Smooth muscle cell (in vitro differentiated cells): ENCODE measurements around the gene ARHGAP24. TPM values are rescaled to one million over a fixed set of nuclear protein-coding genes. Genes with fewer than 3 reads are reported as not detected.

ENCODE experiments used
- DNase-seq: peaks from one replicate; lab custom pipeline; 2025; ENCODE audit not compliant: unreplicated experiment; lab: John Stamatoyannopoulos, UW
- H2AFZ ChIP-seq: fragments of 200-600 bp; sonication (generic); 2 replicates; pipeline ENCODE4 v1.6.0; 2016; ENCODE audit warnings: antibody characterized with exemption, low read depth, mild to moderate bottlenecking
- H3F3A ChIP-seq: fragments of 200-600 bp; sonication (generic); 2 replicates; pipeline ENCODE4 v1.6.0; 2017; ENCODE audit warnings: antibody characterized with exemption, low read depth
- H3K27ac ChIP-seq: fragments of 200-600 bp; sonication (generic); 2 replicates; pipeline ENCODE4 v1.5.1; 2016; ENCODE audit warnings: low read depth, mild to moderate bottlenecking
- H3K27me3 ChIP-seq: fragments of 200-600 bp; sonication (generic); 2 replicates; pipeline ENCODE4 v1.6.1; 2016; ENCODE audit warnings: low read depth, mild to moderate bottlenecking
- H3K36me3 ChIP-seq: fragments of 200-600 bp; sonication (generic); 2 replicates; pipeline ENCODE4 v1.5.1; 2016; ENCODE audit warnings: low read depth
- H3K4me1 ChIP-seq: fragments of 200-600 bp; sonication (generic); 2 replicates; pipeline ENCODE4 v1.5.1; 2016; ENCODE audit warnings: low read depth
- H3K4me2 ChIP-seq: fragments of 200-600 bp; sonication (generic); 2 replicates; pipeline ENCODE4 v1.6.0; 2016; ENCODE audit warnings: mild to moderate bottlenecking
- H3K4me3 ChIP-seq: fragments of 200-600 bp; sonication (generic); 2 replicates; pipeline ENCODE4 v1.5.1; 2016; ENCODE audit warnings: mild to moderate bottlenecking
- H3K79me2 ChIP-seq: fragments of 200-600 bp; sonication (generic); 2 replicates; pipeline ENCODE4 v1.6.0; 2016; ENCODE audit warnings: low read depth, mild to moderate bottlenecking
- H3K9ac ChIP-seq: fragments of 200-600 bp; sonication (generic); 2 replicates; pipeline ENCODE4 v1.6.0; 2016; ENCODE audit warnings: low read depth
- H3K9me3 ChIP-seq: fragments of 200-600 bp; sonication (generic); replicated peaks from 2 replicates; pipeline ENCODE4 v1.5.1; 2016; ENCODE audit warnings: low read depth
- H4K20me1 ChIP-seq: fragments of 200-600 bp; sonication (generic); 2 replicates; pipeline ENCODE4 v1.6.0; 2016; ENCODE audit warnings: low read depth
- WGBS: methylation state at CpG from one replicate; pipeline ENCODE4 v1.1.7; 2016; ENCODE audit warnings: low lambda C conversion rate; 5-methylcytosine and 5-hydroxymethylcytosine counted together
- polyA plus RNA-seq: library from polyadenylated mRNA; unstranded; fragments of >200 nt; fragmentation: Nextera tagmentation; extraction: Ambion mirVana; gene quantifications from 2 replicates; pipeline ENCODE4 v1.2.1, GENCODE V29; 2016
- total RNA-seq: library from RNA; depleted of rRNA; stranded (reverse); fragments of >200 nt; gene quantifications from 2 replicates; pipeline ENCODE4 v1.2.3, GENCODE V29; 2014
- TF ChIP-seq, protein P1 (sequence below): fragments of 200-600 bp; sonication (generic); IDR thresholded peaks from 2 replicates; pipeline ENCODE4 v1.5.1; 2017; ENCODE audit warnings: borderline replicate concordance, mild to moderate bottlenecking, antibody characterized with exemption; ENCODE audit not compliant: insufficient read depth, poor library complexity, severe bottlenecking

The ARHGAP24 gene
- total and polyA plus RNA-seq, 2 experiments from 2014 or later: 4.9 to 18.2 TPM

DNA sequence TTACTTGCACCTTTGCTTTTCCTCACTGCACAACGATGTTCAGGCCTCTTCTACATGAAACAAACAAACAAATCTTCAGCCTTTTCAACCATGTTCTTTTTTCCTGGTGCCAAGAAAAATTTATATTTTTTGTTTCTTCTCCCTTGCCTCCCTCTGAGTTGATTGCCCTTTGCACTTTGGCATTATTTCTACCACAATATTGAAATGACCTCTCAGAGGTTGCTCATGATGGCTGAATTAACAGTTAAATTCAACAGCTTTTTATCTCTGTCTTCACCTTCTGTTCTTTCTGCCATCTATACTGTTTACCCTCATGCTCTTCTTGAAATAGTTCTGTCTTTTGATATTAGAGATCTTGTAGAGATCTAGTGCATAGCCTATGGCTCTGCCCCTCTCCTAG, 308.9 kb downstream of the ARHGAP24 start:
- DNase-seq: no peak
- Histone ChIP-seq H3K36me3 (no peaks in the 10 kb centered on the region), H3K4me1 (no peaks in the 10 kb centered on the region), H3K79me2 (no peaks in the 10 kb centered on the region), H3F3A (no peaks in the 10 kb centered on the region), H3K9ac (no peak overlapping the region), H4K20me1 (no peaks in the 10 kb centered on the region), H3K4me2 (no peak overlapping the region), H3K4me3 (no peak overlapping the region), H3K9me3 (no peaks in the 10 kb centered on the region), H3K27ac (no peak overlapping the region), H2AFZ (no peak overlapping the region), H3K27me3 (no peaks in the 10 kb centered on the region)
- WGBS: 86% methylated on average over 1 of the region's 1 CpG
- TF ChIP-seq, protein P1, sequence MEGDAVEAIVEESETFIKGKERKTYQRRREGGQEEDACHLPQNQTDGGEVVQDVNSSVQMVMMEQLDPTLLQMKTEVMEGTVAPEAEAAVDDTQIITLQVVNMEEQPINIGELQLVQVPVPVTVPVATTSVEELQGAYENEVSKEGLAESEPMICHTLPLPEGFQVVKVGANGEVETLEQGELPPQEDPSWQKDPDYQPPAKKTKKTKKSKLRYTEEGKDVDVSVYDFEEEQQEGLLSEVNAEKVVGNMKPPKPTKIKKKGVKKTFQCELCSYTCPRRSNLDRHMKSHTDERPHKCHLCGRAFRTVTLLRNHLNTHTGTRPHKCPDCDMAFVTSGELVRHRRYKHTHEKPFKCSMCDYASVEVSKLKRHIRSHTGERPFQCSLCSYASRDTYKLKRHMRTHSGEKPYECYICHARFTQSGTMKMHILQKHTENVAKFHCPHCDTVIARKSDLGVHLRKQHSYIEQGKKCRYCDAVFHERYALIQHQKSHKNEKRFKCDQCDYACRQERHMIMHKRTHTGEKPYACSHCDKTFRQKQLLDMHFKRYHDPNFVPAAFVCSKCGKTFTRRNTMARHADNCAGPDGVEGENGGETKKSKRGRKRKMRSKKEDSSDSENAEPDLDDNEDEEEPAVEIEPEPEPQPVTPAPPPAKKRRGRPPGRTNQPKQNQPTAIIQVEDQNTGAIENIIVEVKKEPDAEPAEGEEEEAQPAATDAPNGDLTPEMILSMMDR: no peak

DNA sequence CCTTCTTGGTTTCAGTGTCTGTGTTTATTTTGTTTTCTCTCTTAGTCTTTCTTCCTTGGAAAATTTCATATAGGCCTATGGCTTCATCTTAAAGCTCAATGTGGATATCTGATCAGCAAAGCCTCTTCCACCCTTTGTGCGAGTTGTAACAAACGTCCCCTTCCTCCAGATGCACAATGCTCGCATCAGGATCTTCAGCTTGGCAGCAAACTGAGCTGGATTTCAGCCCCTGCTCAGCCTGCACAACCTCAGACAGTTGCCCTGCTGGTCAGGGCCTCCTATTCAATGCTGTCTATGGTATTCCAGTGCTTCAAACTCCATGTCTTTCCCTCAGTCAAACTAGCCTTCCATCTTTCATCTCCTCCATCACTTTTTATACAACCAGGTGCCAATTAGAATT, 309.4 kb downstream of the ARHGAP24 start:
- Histone ChIP-seq H3K9ac (no peak overlapping the region), H3K27me3 (no peaks in the 10 kb centered on the region), H4K20me1 (no peaks in the 10 kb centered on the region), H3K4me1 (no peaks in the 10 kb centered on the region), H3K36me3 (no peaks in the 10 kb centered on the region), H3K4me2 (no peak overlapping the region), H3K4me3 (no peak overlapping the region), H3K9me3 (no peaks in the 10 kb centered on the region), H3K27ac (no peak overlapping the region), H2AFZ (no peak overlapping the region), H3F3A (no peaks in the 10 kb centered on the region), H3K79me2 (no peaks in the 10 kb centered on the region)
- no peak for DNase-seq
- 90% methylated on average over 3 of the region's 3 CpGs for WGBS
- TF ChIP-seq, protein P1: no peak

DNA sequence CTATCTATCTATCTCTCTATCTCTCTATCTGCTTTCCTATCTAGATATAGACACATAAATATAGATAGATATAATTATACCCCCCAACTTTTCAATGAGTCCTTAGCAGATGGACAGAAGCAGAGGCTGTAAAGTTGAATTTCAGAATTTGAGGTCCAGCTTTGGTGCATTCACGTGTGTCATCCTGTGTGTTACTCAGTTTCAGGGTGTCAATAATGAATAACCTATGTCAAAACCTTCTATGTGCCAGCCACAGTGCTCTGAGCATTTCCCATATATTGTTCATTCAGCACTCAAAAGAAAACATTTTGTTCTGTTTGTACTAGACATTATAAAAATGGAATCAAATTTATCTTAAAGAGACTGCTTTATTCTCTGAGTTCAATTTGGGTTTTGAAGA, 310.0 kb downstream of the ARHGAP24 start:
- no peak overlapping the region for H3K9ac ChIP-seq
- H3K27ac ChIP-seq: no peak overlapping the region
- H3K4me2 ChIP-seq: no peak overlapping the region

DNA sequence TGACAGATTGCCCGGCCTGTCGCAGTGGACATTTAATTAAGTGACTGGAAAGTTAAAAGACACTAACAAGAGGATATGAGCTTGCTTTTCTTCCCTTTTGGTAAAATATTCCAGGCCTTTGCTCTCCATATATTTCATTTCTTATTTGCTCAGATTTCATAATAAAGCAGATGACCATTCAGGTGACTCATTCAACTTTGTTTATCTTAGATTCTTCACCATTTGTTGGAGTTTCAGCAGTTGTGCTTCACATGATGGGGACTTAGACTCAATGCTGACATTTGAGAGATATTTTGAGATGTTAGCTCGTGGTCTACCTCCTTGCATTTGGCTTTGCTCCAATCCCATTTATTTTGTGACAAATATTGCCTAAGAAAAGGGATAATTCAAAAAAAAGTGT, 312.2 kb downstream of the ARHGAP24 start:
- no peak overlapping the region for H3K27ac ChIP-seq
- no peak overlapping the region for H3K4me3 ChIP-seq
- H3K9me3 ChIP-seq: no peaks in the 10 kb centered on the region
- H3K27me3 ChIP-seq: no peaks in the 10 kb centered on the region
- H3K9ac ChIP-seq: no peak overlapping the region
- no peak overlapping the region for H2AFZ ChIP-seq
- TF ChIP-seq, protein P1: no peak
- DNase-seq: no peak
- H3K4me1 ChIP-seq: no peaks in the 10 kb centered on the region
- WGBS: 80% methylated on average over 3 of the region's 3 CpGs
- no peaks in the 10 kb centered on the region for H4K20me1 ChIP-seq
- H3K36me3 ChIP-seq: no peaks in the 10 kb centered on the region
- no peaks in the 10 kb centered on the region for H3F3A ChIP-seq
- no peaks in the 10 kb centered on the region for H3K79me2 ChIP-seq
- H3K4me2 ChIP-seq: no peak overlapping the region

More for the DNA sequence above, 310.0 kb downstream of the ARHGAP24 start:
- Histone ChIP-seq H3K9me3 (no peaks in the 10 kb centered on the region), H3K79me2 (no peaks in the 10 kb centered on the region), H3F3A (no peaks in the 10 kb centered on the region), H3K4me3 (no peak overlapping the region), H3K36me3 (no peaks in the 10 kb centered on the region), H3K4me1 (no peaks in the 10 kb centered on the region), H2AFZ (no peak overlapping the region), H4K20me1 (no peaks in the 10 kb centered on the region), H3K27me3 (no peaks in the 10 kb centered on the region)
- DNase-seq: no peak
- WGBS: 93% methylated on average over 1 of the region's 1 CpG
- TF ChIP-seq, protein P1: no peak
